Testis (tissue), 3 donors: ENCODE data around the gene DDX54. TPM values are rescaled to one million over a fixed set of nuclear protein-coding genes. Genes with fewer than 3 reads are reported as not detected.

Experiments used
- DNase-seq: peaks from one replicate; pipeline ENCODE4 v3.0.0-alpha.2; 2019
- H3K27ac ChIP-seq, 2 donors: fragments of 200-600 bp; sonication (generic); one replicate each; pipeline ENCODE4 v1.5.1; 2019
- H3K27me3 ChIP-seq: fragments of 200-600 bp; sonication (generic); one replicate; pipeline ENCODE4 v1.5.1; 2019
- H3K36me3 ChIP-seq: fragments of 200-600 bp; sonication (generic); one replicate; pipeline ENCODE4 v1.5.1; 2017; ENCODE audit warnings: low read depth; ENCODE audit errors: missing control alignments
- H3K4me1 ChIP-seq: fragments of 200-600 bp; sonication (generic); one replicate; pipeline ENCODE4 v1.5.1; 2019
- H3K4me3 ChIP-seq, 2 donors: fragments of 200-600 bp; sonication (generic); one replicate each; pipeline ENCODE4 v1.5.1; 2017 to 2019
- H3K9me3 ChIP-seq: fragments of 200-600 bp; sonication (generic); one replicate; pipeline ENCODE4 v1.5.1; 2017
- POLR2A ChIP-seq: fragments of 450-650 bp; IDR thresholded peaks from one replicate; pipeline ENCODE4 v1.6.1; 2017; ENCODE audit warnings: antibody characterized with exemption, mild to moderate bottlenecking, moderate library complexity
- WGBS, 2 donors: methylation state at CpG; one replicate each; pipeline ENCODE4 v1.1.5; 2018; 5-methylcytosine and 5-hydroxymethylcytosine counted together
- intact Hi-C: fragments of 100-400 bp; cut with DNase I; formaldehyde crosslinking; loops from one replicate; pipeline ENCODE4 v1.15.1; 2023; ENCODE audit warnings: low total_unique reads
- polyA plus RNA-seq: library from polyadenylated mRNA; stranded (reverse); fragments of 350-450 nt; fragmentation: Illumina TruSeq; extraction: RNeasy Lipid Tissue Mini Kit (QIAGEN cat#74804); gene quantifications from one replicate; pipeline ENCODE4 v1.2.3, GENCODE V29; 2014; ENCODE audit warnings: low read depth, low replicate concordance; ENCODE audit not compliant: insufficient read depth
- total RNA-seq, 2 donors: library from RNA; depleted of rRNA; stranded (reverse); fragments of >200 nt; gene quantifications; one replicate each; pipeline ENCODE4 v1.2.3, GENCODE V29; 2016
- TF ChIP-seq, protein P1 (sequence below), 3 experiments: fragments of 450-650 bp in 2 of 3; fragments of 200-600 bp in 1 of 3; sonication (generic) in 1 of 3; IDR thresholded peaks; one replicate each; pipeline ENCODE4 v1.5.1; 2016 to 2019; ENCODE audit warnings: antibody characterized with exemption in 3 of 3, mild to moderate bottlenecking in 2 of 3, moderate library complexity in 1 of 3

DDX54 gene
- total and polyA plus RNA-seq, 3 donors from 2014 or later: 40.3 to 63.6 (median 62.4) TPM

DNA sequence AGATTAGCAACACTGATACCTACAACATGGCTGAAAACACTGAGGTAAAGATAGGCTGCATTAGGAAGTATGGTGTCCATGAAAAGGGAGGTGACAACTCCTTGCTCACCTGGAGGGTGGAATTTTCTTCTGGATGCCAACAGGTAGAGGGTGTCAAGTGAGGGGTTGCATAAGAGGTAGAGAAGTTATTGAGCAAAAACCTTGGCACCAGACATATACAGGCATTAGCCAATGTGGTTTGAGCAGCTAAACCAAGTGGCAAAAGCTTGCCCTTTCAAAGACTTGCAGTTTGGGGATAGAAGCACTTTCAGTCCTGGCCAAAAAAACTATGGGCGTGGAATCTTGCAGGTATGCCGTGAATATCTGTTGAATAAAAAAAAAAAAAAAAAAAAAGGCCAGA lies 4.1 kb upstream of the DDX54 start:
- no peak for DNase-seq
- Histone ChIP-seq H3K27ac (no peak overlapping the region), H3K9me3 (no peaks in the 10 kb centered on the region), H3K27me3 (no peaks in the 10 kb centered on the region), H3K36me3 (no peaks in the 10 kb centered on the region), H3K4me1 (peaks cover 11% of the 10 kb centered on the region), H3K4me3 (no peak overlapping the region)
- TF ChIP-seq, protein P1, sequence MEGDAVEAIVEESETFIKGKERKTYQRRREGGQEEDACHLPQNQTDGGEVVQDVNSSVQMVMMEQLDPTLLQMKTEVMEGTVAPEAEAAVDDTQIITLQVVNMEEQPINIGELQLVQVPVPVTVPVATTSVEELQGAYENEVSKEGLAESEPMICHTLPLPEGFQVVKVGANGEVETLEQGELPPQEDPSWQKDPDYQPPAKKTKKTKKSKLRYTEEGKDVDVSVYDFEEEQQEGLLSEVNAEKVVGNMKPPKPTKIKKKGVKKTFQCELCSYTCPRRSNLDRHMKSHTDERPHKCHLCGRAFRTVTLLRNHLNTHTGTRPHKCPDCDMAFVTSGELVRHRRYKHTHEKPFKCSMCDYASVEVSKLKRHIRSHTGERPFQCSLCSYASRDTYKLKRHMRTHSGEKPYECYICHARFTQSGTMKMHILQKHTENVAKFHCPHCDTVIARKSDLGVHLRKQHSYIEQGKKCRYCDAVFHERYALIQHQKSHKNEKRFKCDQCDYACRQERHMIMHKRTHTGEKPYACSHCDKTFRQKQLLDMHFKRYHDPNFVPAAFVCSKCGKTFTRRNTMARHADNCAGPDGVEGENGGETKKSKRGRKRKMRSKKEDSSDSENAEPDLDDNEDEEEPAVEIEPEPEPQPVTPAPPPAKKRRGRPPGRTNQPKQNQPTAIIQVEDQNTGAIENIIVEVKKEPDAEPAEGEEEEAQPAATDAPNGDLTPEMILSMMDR (IDR thresholded peaks at IDR 0.05): no peak
- no peak for TF ChIP-seq POLR2A
- intact Hi-C loops: no loop called here
- 92 to 96% methylated on average over 2 of the region's 2 CpGs for WGBS, 2 donors

DNA sequence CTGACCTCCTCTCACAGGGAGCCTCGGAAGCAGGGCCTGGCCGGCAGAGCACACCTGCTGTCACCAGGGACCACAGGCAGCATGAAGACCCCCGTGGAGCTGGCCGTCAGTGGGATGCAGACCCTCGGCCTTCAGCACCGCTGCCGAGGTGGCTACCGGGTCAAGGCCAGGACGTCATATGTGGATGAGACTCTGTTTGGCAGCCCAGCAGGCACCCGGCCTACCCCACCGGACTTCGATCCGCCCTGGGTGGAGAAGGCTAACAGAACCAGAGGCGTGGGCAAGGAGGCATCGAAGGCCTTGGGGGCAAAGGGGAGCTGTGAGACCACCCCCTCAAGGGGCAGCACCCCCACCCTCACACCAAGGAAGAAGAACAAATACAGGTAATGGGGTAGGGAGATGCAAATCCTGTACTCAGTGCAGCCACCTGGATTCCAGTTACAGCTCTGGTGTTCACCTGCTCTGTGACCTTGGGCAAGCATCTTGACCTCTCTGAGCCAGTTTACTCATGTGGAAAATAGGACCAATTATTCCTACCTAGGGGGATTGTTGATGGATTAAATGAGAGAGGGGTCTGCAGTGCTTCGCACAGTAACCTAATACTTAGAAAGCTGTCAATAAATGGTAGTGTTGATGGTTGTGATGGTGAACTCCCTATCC lies 1.5 kb upstream of the DDX54 start:
- intact Hi-C loops: no loop called here
- Histone ChIP-seq H3K36me3 (no peaks in the 10 kb centered on the region), H3K4me1 (peaks cover 12% of the 10 kb centered on the region), H3K27ac (no peak overlapping the region), H3K9me3 (no peaks in the 10 kb centered on the region), H3K4me3 (peak overlapping the region in 1 of 2 donors; percentile 96), H3K27me3 (no peaks in the 10 kb centered on the region)
- 31 to 54% methylated on average over 5 to 16 of the region's 16 CpGs for WGBS, 2 donors
- TF ChIP-seq, protein P1 (IDR thresholded peaks at IDR 0.05): no peak
- no peak for TF ChIP-seq POLR2A
- no peak for DNase-seq

DNA sequence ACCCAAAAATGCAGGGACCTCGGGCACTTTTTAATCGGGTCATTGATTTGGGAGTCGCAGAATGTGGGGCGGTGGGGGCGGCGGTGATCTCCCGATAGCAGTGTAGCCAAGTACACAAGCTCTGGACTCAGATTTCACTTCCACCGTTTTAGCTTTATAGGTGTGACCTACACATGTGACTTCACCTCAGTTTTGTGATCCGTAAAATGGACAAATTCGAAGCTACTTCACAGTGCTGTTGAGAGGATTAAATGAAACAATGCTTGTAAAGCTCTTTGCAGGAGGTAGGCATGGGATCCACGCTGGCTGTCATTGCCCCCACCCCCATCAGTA lies 721 bp upstream of the DDX54 start:
- WGBS, 2 donors: 8 to 12% methylated on average over 5 to 11 of the region's 11 CpGs
- no peaks in the 10 kb centered on the region for H3K36me3 ChIP-seq
- H3K27ac ChIP-seq: no peak overlapping the region
- no peaks in the 10 kb centered on the region for H3K9me3 ChIP-seq
- peak overlapping the region; percentile 93 to 96 for H3K4me3 ChIP-seq
- no peak for DNase-seq
- H3K27me3 ChIP-seq: no peaks in the 10 kb centered on the region
- peaks cover 12% of the 10 kb centered on the region for H3K4me1 ChIP-seq
- intact Hi-C loops: no loop called here
- TF ChIP-seq, protein P1 (IDR thresholded peaks at IDR 0.05): no peak
- TF ChIP-seq POLR2A: no peak

DNA sequence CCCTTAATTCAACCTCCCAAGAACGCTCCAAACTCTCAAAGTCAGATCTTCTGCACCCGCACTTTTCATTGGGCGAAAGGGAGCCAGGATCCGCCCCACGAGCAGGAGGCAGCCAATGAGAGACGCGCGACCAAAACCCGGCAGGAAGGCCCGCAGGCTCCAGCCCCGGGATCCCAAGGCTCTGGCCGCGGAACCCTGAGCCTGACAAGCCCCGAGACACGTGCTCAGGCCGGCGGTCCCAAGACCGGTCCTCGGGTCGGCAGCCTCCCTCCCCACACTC lies 438 bp downstream of the DDX54 start:
- Histone ChIP-seq H3K4me1 (peaks cover 12% of the 10 kb centered on the region), H3K9me3 (no peaks in the 10 kb centered on the region), H3K27ac (peak overlapping the region; percentile 94), H3K36me3 (no peaks in the 10 kb centered on the region), H3K4me3 (peak overlapping the region; percentile 93 to 96), H3K27me3 (no peaks in the 10 kb centered on the region)
- TF ChIP-seq, protein P1 (IDR thresholded peaks at IDR 0.05): no peak
- no peak for TF ChIP-seq POLR2A
- peak; percentile 95 for DNase-seq
- 0% methylated on average over 11 to 17 of the region's 20 CpGs for WGBS, 2 donors
- intact Hi-C loops: no loop called here
